PC-9 (cell line): ENCODE data around the gene VDR. TPM values are rescaled to one million over a fixed set of nuclear protein-coding genes. Genes with fewer than 3 reads are reported as not detected.
A peak's percentile ranks its signal among the peaks of the same experiment; 100 is the strongest.

ENCODE experiments used
- BruUV-seq: library from RNA; stranded (reverse); fragments of 400-500 nt; replicated peaks from 2 replicates; lab custom pipeline; 2021; lab: Mats Ljungman, UMichigan
- CTCF ChIA-PET: fragments of 300-600 bp; sonication (Branson Sonifier 250); formaldehyde crosslinking; loops from one replicate; lab custom pipeline; 2022; ENCODE audit warnings: antibody characterized with exemption; lab: Charles Lee
- POLR2A ChIA-PET: fragments of 300-600 bp; sonication (Branson Sonifier 250); formaldehyde crosslinking; loops from one replicate; lab custom pipeline; 2022; ENCODE audit warnings: antibody characterized with exemption; ENCODE audit not compliant: unreplicated experiment; lab: Charles Lee
- DNase-seq, 2 experiments: peaks; one replicate each; pipeline versions ENCODE4 v3.0.0 to v3.0.0-alpha.2; 2015 to 2022; ENCODE audit warnings: mixed read lengths in 1 of 2
- H2AFZ ChIP-seq: fragments of 200-600 bp; sonication (generic); 2 replicates; pipeline ENCODE4 v1.8.1; 2017; ENCODE audit warnings: antibody characterized with exemption
- H3F3A ChIP-seq: fragments of 200-600 bp; sonication (generic); 2 replicates; pipeline ENCODE4 v1.8.1; 2017; ENCODE audit warnings: antibody characterized with exemption, mild to moderate bottlenecking, low read depth; ENCODE audit not compliant: insufficient read depth
- H3K27ac ChIP-seq: fragments of 200-600 bp; sonication (generic); 2 replicates; pipeline ENCODE4 v1.6.1; 2016; ENCODE audit warnings: mixed run types
- H3K27me3 ChIP-seq: fragments of 200-600 bp; sonication (generic); 2 replicates; pipeline ENCODE4 v1.6.1; 2016; ENCODE audit warnings: low read depth, mixed run types; ENCODE audit not compliant: insufficient read depth
- H3K36me3 ChIP-seq: fragments of 200-600 bp; sonication (generic); 2 replicates; pipeline ENCODE4 v1.6.1; 2016; ENCODE audit warnings: low read depth, mixed run types
- H3K4me1 ChIP-seq: fragments of 200-600 bp; sonication (generic); replicated peaks from 2 replicates; pipeline ENCODE4 v1.6.1; 2016; ENCODE audit warnings: mixed run types; ENCODE audit not compliant: insufficient read depth
- H3K4me2 ChIP-seq: fragments of 200-600 bp; sonication (generic); 2 replicates; pipeline ENCODE4 v1.6.1; 2017; ENCODE audit warnings: mixed run types
- H3K4me3 ChIP-seq: fragments of 200-600 bp; sonication (generic); 2 replicates; pipeline ENCODE4 v1.6.1; 2016; ENCODE audit warnings: mixed run types
- H3K79me2 ChIP-seq: fragments of 200-600 bp; sonication (generic); 2 replicates; pipeline ENCODE4 v1.6.1; 2017; ENCODE audit warnings: low read depth, mixed run types
- H3K9me2 ChIP-seq: fragments of 200-600 bp; sonication (generic); 2 replicates; pipeline ENCODE4 v1.8.1; 2017; ENCODE audit warnings: mild to moderate bottlenecking; ENCODE audit not compliant: insufficient read depth
- H3K9me3 ChIP-seq: fragments of 200-600 bp; sonication (generic); 2 replicates; pipeline ENCODE4 v1.8.1; 2016; ENCODE audit warnings: low read depth; ENCODE audit not compliant: insufficient read depth
- H4K20me1 ChIP-seq: fragments of 200-600 bp; sonication (generic); 2 replicates; pipeline ENCODE4 v1.8.1; 2017; ENCODE audit not compliant: insufficient read depth
- EZH2 ChIP-seq: fragments of 200-600 bp; sonication (generic); IDR thresholded peaks from 2 replicates; pipeline ENCODE4 v1.8.0; 2017; ENCODE audit warnings: antibody characterized with exemption, low read depth
- intact Hi-C: fragments of 100-400 bp; cut with micrococcal nuclease; formaldehyde crosslinking; loops from one replicate; pipeline ENCODE4 v1.10.0; 2022; ENCODE audit not compliant: unreplicated experiment
- total RNA-seq: library from RNA; stranded (reverse); gene quantifications from 2 replicates; pipeline ENCODE4 v1.2.3, GENCODE V29; 2021
- TF ChIP-seq, protein P1 (sequence below): fragments of 200-600 bp; sonication (generic); conservative IDR thresholded peaks from 2 replicates; pipeline ENCODE4 v1.6.1; 2017; ENCODE audit warnings: mixed run types, antibody characterized with exemption, mild to moderate bottlenecking, moderate library complexity

VDR gene
- total RNA-seq, 1 experiment from 2014 or later = 12.3 TPM

DNA sequence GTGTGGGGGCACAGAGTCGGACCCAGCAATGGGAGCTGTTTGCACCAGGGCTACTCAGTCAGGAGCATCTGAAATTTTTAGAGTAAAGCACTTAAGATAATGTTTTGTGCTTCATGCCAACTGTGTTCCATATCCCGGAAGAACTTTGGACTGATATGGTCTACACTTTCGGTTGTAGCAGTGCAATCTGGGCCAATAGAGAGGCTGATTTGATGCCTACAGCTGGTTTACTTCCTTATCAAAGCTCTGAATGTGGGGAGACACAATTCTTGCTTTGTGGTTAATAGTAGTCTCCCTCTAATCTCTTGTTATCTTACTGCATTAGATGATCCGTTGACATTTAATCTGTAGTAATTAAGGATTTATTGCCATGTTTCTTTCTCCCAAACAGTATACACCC lies 7.8 kb upstream of the VDR start:
- H3K4me1 ChIP-seq = no peaks in the 10 kb centered on the region
- no peaks in the 10 kb centered on the region for H3K9me3 ChIP-seq
- H3F3A ChIP-seq = no peaks in the 10 kb centered on the region
- TF ChIP-seq EZH2 = no peak
- TF ChIP-seq, protein P1, sequence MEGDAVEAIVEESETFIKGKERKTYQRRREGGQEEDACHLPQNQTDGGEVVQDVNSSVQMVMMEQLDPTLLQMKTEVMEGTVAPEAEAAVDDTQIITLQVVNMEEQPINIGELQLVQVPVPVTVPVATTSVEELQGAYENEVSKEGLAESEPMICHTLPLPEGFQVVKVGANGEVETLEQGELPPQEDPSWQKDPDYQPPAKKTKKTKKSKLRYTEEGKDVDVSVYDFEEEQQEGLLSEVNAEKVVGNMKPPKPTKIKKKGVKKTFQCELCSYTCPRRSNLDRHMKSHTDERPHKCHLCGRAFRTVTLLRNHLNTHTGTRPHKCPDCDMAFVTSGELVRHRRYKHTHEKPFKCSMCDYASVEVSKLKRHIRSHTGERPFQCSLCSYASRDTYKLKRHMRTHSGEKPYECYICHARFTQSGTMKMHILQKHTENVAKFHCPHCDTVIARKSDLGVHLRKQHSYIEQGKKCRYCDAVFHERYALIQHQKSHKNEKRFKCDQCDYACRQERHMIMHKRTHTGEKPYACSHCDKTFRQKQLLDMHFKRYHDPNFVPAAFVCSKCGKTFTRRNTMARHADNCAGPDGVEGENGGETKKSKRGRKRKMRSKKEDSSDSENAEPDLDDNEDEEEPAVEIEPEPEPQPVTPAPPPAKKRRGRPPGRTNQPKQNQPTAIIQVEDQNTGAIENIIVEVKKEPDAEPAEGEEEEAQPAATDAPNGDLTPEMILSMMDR = no peak
- H3K27me3 ChIP-seq = no peaks in the 10 kb centered on the region
- no peaks in the 10 kb centered on the region for H3K36me3 ChIP-seq
- CTCF ChIA-PET = interaction anchor here (0.5 kb wide), 1 partner anchor 1080 kb away, joined by 3 read pairs; no protein-coding TSS in a partner anchor
- no peak overlapping the region for H3K4me3 ChIP-seq
- 0 out of 2 replicates have a peak overlapping the region, but pooled peaks have one; percentile 3 for H2AFZ ChIP-seq
- POLR2A ChIA-PET = no interaction called here
- H3K4me2 ChIP-seq = no peak overlapping the region
- no peak overlapping the region for H3K27ac ChIP-seq
- no TSS peak for BruUV-seq
- DNase-seq = no peak
- intact Hi-C loops = no loop called here
- no peaks in the 10 kb centered on the region for H3K79me2 ChIP-seq
- H3K9me2 ChIP-seq = no peaks in the 10 kb centered on the region
- no peaks in the 10 kb centered on the region for H4K20me1 ChIP-seq

DNA sequence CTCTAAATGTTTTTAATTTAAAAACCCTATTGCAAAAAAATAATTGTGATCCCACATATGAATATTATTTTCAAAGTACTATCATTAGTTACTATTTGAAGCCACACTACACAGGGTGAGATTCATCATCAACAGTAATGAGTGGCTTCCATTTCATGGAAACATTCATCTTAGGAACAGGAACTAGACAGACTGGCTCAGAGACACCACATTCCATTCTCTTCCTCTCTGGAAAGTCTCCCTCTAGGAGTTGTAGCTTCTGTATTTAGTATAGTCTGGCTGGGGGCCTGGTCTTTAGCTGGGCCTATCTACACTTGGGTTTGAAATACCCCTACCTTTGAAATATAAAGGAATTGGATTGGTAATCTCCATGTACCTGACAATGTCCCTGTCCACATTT lies 6.2 kb upstream of the VDR start:
- H3K4me2 ChIP-seq = no peak overlapping the region
- H4K20me1 ChIP-seq = no peaks in the 10 kb centered on the region
- POLR2A ChIA-PET = no interaction called here
- no peak overlapping the region for H2AFZ ChIP-seq
- H3K9me3 ChIP-seq = no peaks in the 10 kb centered on the region
- H3K9me2 ChIP-seq = no peaks in the 10 kb centered on the region
- TF ChIP-seq, protein P1 = no peak
- TF ChIP-seq EZH2 = no peak
- intact Hi-C loops = no loop called here
- CTCF ChIA-PET = interaction anchor here (0.6 kb wide), 1 partner anchor 985 kb away, joined by 8 read pairs; no protein-coding TSS in a partner anchor
- H3K36me3 ChIP-seq = no peaks in the 10 kb centered on the region
- no peaks in the 10 kb centered on the region for H3F3A ChIP-seq
- no peak for DNase-seq
- peaks cover 3% of the 10 kb centered on the region for H3K4me1 ChIP-seq
- H3K27ac ChIP-seq = no peak overlapping the region
- no peak overlapping the region for H3K4me3 ChIP-seq
- no peaks in the 10 kb centered on the region for H3K79me2 ChIP-seq
- no TSS peak for BruUV-seq
- H3K27me3 ChIP-seq = no peaks in the 10 kb centered on the region

DNA sequence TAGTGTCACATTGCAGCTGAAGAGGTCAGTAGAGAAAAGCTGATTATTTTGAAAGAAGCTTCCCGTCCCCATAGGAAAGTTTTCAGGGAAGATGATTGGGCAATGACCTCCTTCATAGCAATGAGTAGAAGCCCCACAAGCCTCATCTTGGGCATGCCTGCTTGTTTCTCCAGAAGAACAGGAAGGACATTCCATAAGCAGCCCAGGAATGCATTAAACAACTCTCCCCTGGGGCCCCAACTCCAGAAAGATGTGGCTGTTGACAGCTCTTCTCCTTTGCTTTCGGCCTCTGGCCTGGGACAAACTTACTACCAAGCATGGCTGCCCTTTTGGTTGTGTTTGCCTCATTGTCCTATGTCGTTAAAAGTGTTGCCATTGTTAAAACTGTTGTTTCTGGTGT lies 5.7 kb upstream of the VDR start:
- TF ChIP-seq, protein P1 = no peak
- no peak for TF ChIP-seq EZH2
- no TSS peak for BruUV-seq
- Histone ChIP-seq H3K4me2 (no peak overlapping the region), H3K9me2 (no peaks in the 10 kb centered on the region), H3K4me1 (peaks cover 7% of the 10 kb centered on the region), H3F3A (no peaks in the 10 kb centered on the region), H3K36me3 (no peaks in the 10 kb centered on the region), H3K27ac (no peak overlapping the region), H3K9me3 (no peaks in the 10 kb centered on the region), H2AFZ (no peak overlapping the region), H4K20me1 (no peaks in the 10 kb centered on the region), H3K79me2 (no peaks in the 10 kb centered on the region), H3K27me3 (no peaks in the 10 kb centered on the region), H3K4me3 (no peak overlapping the region)
- POLR2A ChIA-PET = interaction anchor here (0.7 kb wide), 2 partner anchors 23 to 37 kb away, joined by 3 read pairs; no protein-coding TSS in a partner anchor
- DNase-seq = peak in 1 of 2 experiments; percentile 8
- intact Hi-C loops = no loop called here
- CTCF ChIA-PET = no interaction called here
